HepG2 (cell line): ENCODE results near the gene ERBB4. TPM values are rescaled to one million over a fixed set of nuclear protein-coding genes. Genes with fewer than 3 reads are reported as not detected.

Experiments
- ATAC-seq: fragments of 200-7000 bp; cut with Tn5 transposase; 3 replicates; pipeline ENCODE4 v1.9.1; 2020; ENCODE audit warnings: mild to moderate bottlenecking, moderate library complexity
- BruUV-seq: library from RNA; stranded (reverse); fragments of 400-500 nt; replicated peaks from 2 replicates; lab custom pipeline; 2021; lab: Mats Ljungman, UMichigan
- CTCF ChIA-PET: fragments of 300-600 bp; formaldehyde crosslinking; extraction: SDS; loops from one replicate; lab custom pipeline; 2021; ENCODE audit warnings: low total read pairs, inconsistent platforms, low intra/inter-chr PET ratio; lab: Yijun Ruan, JAX
- POLR2A ChIA-PET: fragments of 350-600 bp; sonication (Branson Sonifier 250); formaldehyde crosslinking; loops from one replicate; lab custom pipeline; 2020; ENCODE audit warnings: antibody characterized with exemption, inconsistent platforms; lab: Yijun Ruan, JAX
- DNase-seq: peaks from one replicate; pipeline ENCODE4 v3.0.0-alpha.2; 2015; ENCODE audit warnings: low spot score
- FAIRE-seq: peaks from 3 replicates; lab custom pipeline; 2011; peaks lifted over from hg19 to GRCh38; lab: Jason Lieb, UNC
- H2AFZ ChIP-seq: one replicate; pipeline ENCODE4 v1.6.1; 2011; ENCODE audit warnings: low read length, inconsistent platforms
- H3K27ac ChIP-seq: fragments of 300-600 bp; 3 replicates; pipeline ENCODE4 v1.8.0; 2011; ENCODE audit warnings: mixed run types, mild to moderate bottlenecking, mixed read lengths, low read length, inconsistent platforms; ENCODE audit not compliant: insufficient read depth; ENCODE audit errors: extremely low read length
- H3K27me3 ChIP-seq, 2 experiments: fragments of 200-600 bp in 1 of 2; 2 replicates in 1 of 2; 3 replicates in 1 of 2; pipeline versions ENCODE4 v1.6.0 to v1.8.0; 2011; ENCODE audit warnings: low read length in 2 of 2, mild to moderate bottlenecking in 2 of 2, moderate library complexity in 2 of 2, inconsistent platforms in 1 of 2; ENCODE audit not compliant: insufficient read depth in 2 of 2, control insufficient read depth in 1 of 2
- H3K36me3 ChIP-seq, 2 experiments: fragments of 200-600 bp in 1 of 2; replicated peaks in 1 of 2; 2 replicates in 1 of 2; 3 replicates in 1 of 2; pipeline versions ENCODE4 v1.5.1 to v1.8.0; 2011; ENCODE audit warnings: low read length in 2 of 2, inconsistent platforms in 1 of 2; ENCODE audit not compliant: insufficient read depth in 2 of 2, control insufficient read depth in 1 of 2
- H3K4me1 ChIP-seq: 2 replicates; pipeline ENCODE4 v1.5.1; 2012; ENCODE audit warnings: low read length, inconsistent platforms; ENCODE audit not compliant: insufficient read depth
- H3K4me2 ChIP-seq: 2 replicates; pipeline ENCODE4 v1.6.0; 2011; ENCODE audit warnings: low read depth, low read length, inconsistent platforms
- H3K4me3 ChIP-seq, 3 experiments: fragments of 200-600 bp in 1 of 3; sonication (generic), shearing (Covaris generic) in 1 of 3; replicated peaks in 1 of 3; 2 replicates each; pipeline ENCODE4 v1.5.1; 2011 to 2016; ENCODE audit warnings: low read length in 3 of 3, inconsistent platforms in 2 of 3, low read depth in 2 of 3, mild to moderate bottlenecking in 2 of 3, control low read depth in 1 of 3, mixed read lengths in 1 of 3; ENCODE audit not compliant: insufficient read depth in 1 of 3
- H3K79me2 ChIP-seq: one replicate; pipeline ENCODE4 v1.6.1; 2011; ENCODE audit warnings: low read length, inconsistent platforms; ENCODE audit not compliant: insufficient read depth
- H3K9ac ChIP-seq: 2 replicates; pipeline ENCODE4 v1.6.0; 2011; ENCODE audit warnings: mild to moderate bottlenecking, low read depth, low read length, inconsistent platforms; ENCODE audit not compliant: insufficient read depth
- H3K9me3 ChIP-seq: 2 replicates; pipeline ENCODE4 v1.5.1; 2012; ENCODE audit warnings: mild to moderate bottlenecking, low read length
- H4K20me1 ChIP-seq: 2 replicates; pipeline ENCODE4 v1.6.0; 2011; ENCODE audit warnings: inconsistent platforms, mild to moderate bottlenecking, low read length, moderate library complexity; ENCODE audit not compliant: insufficient read depth
- ATF1 ChIP-seq: IDR thresholded peaks from 2 replicates; pipeline ENCODE4 v1.6.1; 2016; ENCODE audit warnings: mild to moderate bottlenecking, control low read depth
- CTCF ChIP-seq: sonication (generic); formaldehyde crosslinking; IDR thresholded peaks from 2 replicates; pipeline ENCODE4 v1.5.0; 2020; ENCODE audit warnings: mild to moderate bottlenecking, missing genetic modification reagents, moderate library complexity
- RBM22 ChIP-seq: fragments of 200-400 bp; formaldehyde crosslinking; optimal IDR thresholded peaks from 2 replicates; pipeline ENCODE3; 2017; ENCODE audit warnings: mild to moderate bottlenecking, low read length, moderate library complexity
- SMC3 ChIP-seq: IDR thresholded peaks from 2 replicates; pipeline ENCODE4 v1.6.1; 2011; ENCODE audit warnings: low read length, improper control_type of control experiment
- STAG1 ChIP-seq: sonication (generic); formaldehyde crosslinking; IDR thresholded peaks from 2 replicates; pipeline ENCODE4 v1.4.0; 2020; ENCODE audit warnings: missing genetic modification reagents
- ZFP91 ChIP-seq: sonication (generic); formaldehyde crosslinking; IDR thresholded peaks from 2 replicates; pipeline ENCODE4 v1.9.0; 2022; ENCODE audit warnings: missing genetic modification reagents, mild to moderate bottlenecking, borderline replicate concordance
- ZNF362 ChIP-seq: sonication (generic); formaldehyde crosslinking; IDR thresholded peaks from 2 replicates; pipeline ENCODE4 v1.4.0; 2020; ENCODE audit warnings: missing genetic modification reagents, mild to moderate bottlenecking, borderline replicate concordance
- ZNF816 ChIP-seq: sonication (generic); formaldehyde crosslinking; IDR thresholded peaks from 2 replicates; pipeline ENCODE4 v1.8.0; 2022; ENCODE audit warnings: missing genetic modification reagents, mild to moderate bottlenecking, borderline replicate concordance
- WGBS: methylation state at CpG from one replicate; pipeline ENCODE4 v1.1.6; 2017; ENCODE audit warnings: low lambda C conversion rate; 5-methylcytosine and 5-hydroxymethylcytosine counted together
- in situ Hi-C: cut with HindIII; loops from 2 replicates; pipeline ENCODE4 v1.10.0; 2017; ENCODE audit warnings: low pct_unique_long_range_greater_than_20kb; ENCODE audit not compliant: extremely low pct_ligation_motif_present
- intact Hi-C: fragments of 100-400 bp; cut with micrococcal nuclease; formaldehyde crosslinking; loops from one replicate; pipeline ENCODE4 v1.10.0; 2022; ENCODE audit not compliant: unreplicated experiment
- polyA plus RNA-seq, 8 experiments: library from polyadenylated mRNA; depleted of rRNA in 3 of 8; stranded (reverse) in 7 of 8; unstranded in 1 of 8; fragments of >200 nt; fragmentation: Illumina TruSeq in 4 of 8; extraction: Trizol in 4 of 8; gene quantifications; 2 replicates each; pipeline versions ENCODE4 v1.2.1 to v1.2.3, GENCODE V29; 2011 to 2016; ENCODE audit warnings: low read depth in 4 of 8, missing spikeins in 1 of 8, mixed read lengths in 1 of 8; ENCODE audit not compliant: insufficient read depth in 1 of 8
- total RNA-seq, 5 experiments: library from RNA; depleted of rRNA; stranded (reverse); fragments of >200 nt; fragmentation: Illumina TruSeq; extraction: Trizol; gene quantifications; 2 replicates each; pipeline ENCODE4 v1.2.3, GENCODE V29; 2016; ENCODE audit warnings: low read depth in 1 of 5

Gene ERBB4
- total and polyA plus RNA-seq, 2 of the 13 experiments (the other 11 are each of a cell fraction or from before 2014, with no cell fraction given): not detected

GRCh38 chr2:212147921-212148513 lies 390.6 kb downstream of the ERBB4 start:
- Histone ChIP-seq H4K20me1 (no peaks in the 10 kb centered on the region), H3K4me3 (no peak overlapping the region), H3K4me2 (no peak overlapping the region), H3K4me1 (no peaks in the 10 kb centered on the region), H3K27ac (no peak overlapping the region), H3K36me3 (no peaks in the 10 kb centered on the region), H2AFZ (no peak overlapping the region), H3K9me3 (no peaks in the 10 kb centered on the region), H3K9ac (no peak overlapping the region), H3K79me2 (no peaks in the 10 kb centered on the region), H3K27me3 (no peaks in the 10 kb centered on the region)
- no TSS peak for BruUV-seq
- ATAC-seq (no peak), DNase-seq (peak; percentile 12), FAIRE-seq (no peak)
- POLR2A ChIA-PET: no interaction called here
- CTCF ChIA-PET: interaction anchor here (1.6 to 2.4 kb wide), 4 partner anchors 372 to 422 kb away, joined by 4 to 35 read pairs (median 7); no protein-coding TSS in a partner anchor
- in situ Hi-C loops: loop anchor here (10.0 kb wide), 1 partner anchor 397 kb away; no protein-coding TSS in a partner anchor
- intact Hi-C loops: loop anchor here (1.0 to 2.0 kb wide), 5 partner anchors 319 to 419 kb away; no protein-coding TSS in a partner anchor
- TF ChIP-seq ZFP91 (no peak), RBM22 (no peak), ZNF362 (CRISPR knock-in tag) (peak; percentile 62; the same call in 1 of the 2 replicates), ZNF816 (CRISPR knock-in tag) (no peak), CTCF (CRISPR knock-in tag) (peak; percentile 37), SMC3 (peak; percentile 57), STAG1 (CRISPR knock-in tag) (peak; percentile 36; the same call in 1 of the 2 replicates), ATF1 (0 out of 2 replicates have a peak, but pooled peaks have one; percentile 32)
- WGBS: 19% methylated on average over 2 of the region's 2 CpGs
